GM19035 (cell line): ENCODE data around the gene KCNK17.
"Not testable (repeated sequence)": the region's sequence is repeated elsewhere in the genome, so short reads cannot be mapped to it uniquely, and the experiment has no call there.

Source experiments
- ATAC-seq: cut with Tn5 transposase; IDR thresholded peaks from one replicate; pipeline ENCODE4 v1.9.1; 2021; ENCODE audit not compliant: unreplicated experiment

KCNK17 gene

GRCh38 chr6:39302669-39303424, 11.4 kb downstream of the KCNK17 start:
- peak; percentile 78 for ATAC-seq

GRCh38 chr6:39302011-39302410, 12.2 kb downstream of the KCNK17 start:
- no peak for ATAC-seq

- ATAC-seq, result no peak
These were observed 12.6 kb downstream of the KCNK17 start for GRCh38 chr6:39301606-39302005.

- ATAC-seq, result no peak
These were observed 13.5 kb downstream of the KCNK17 start for GRCh38 chr6:39300739-39301138.

- no peak for ATAC-seq
These were observed 16.2 kb downstream of the KCNK17 start for GRCh38 chr6:39298061-39298460.

GRCh38 chr6:39296745-39297640, 17.2 kb downstream of the KCNK17 start:
- ATAC-seq, result no peak

GRCh38 chr6:39295611-39296011, 18.6 kb downstream of the KCNK17 start:
- no peak for ATAC-seq

- no peak for ATAC-seq
These were observed 19.3 kb downstream of the KCNK17 start for GRCh38 chr6:39294899-39295298.

GRCh38 chr6:39294133-39294532, 20.1 kb downstream of the KCNK17 start:
- no peak for ATAC-seq

- ATAC-seq, result no peak
These were observed 21.6 kb downstream of the KCNK17 start for GRCh38 chr6:39292637-39293036.

GRCh38 chr6:39289490-39289889, 24.7 kb downstream of the KCNK17 start:
- no peak for ATAC-seq

- no peak for ATAC-seq
These were observed 26.6 kb downstream of the KCNK17 start for GRCh38 chr6:39287601-39288000.

GRCh38 chr6:39286596-39286995, 27.6 kb downstream of the KCNK17 start:
- not testable (repeated sequence) for ATAC-seq

GRCh38 chr6:39282774-39283173, 31.4 kb downstream of the KCNK17 start:
- no peak for ATAC-seq

- no peak for ATAC-seq
These were observed 32.8 kb downstream of the KCNK17 start for GRCh38 chr6:39281312-39281980.

GRCh38 chr6:39280247-39280731, 33.9 kb downstream of the KCNK17 start:
- ATAC-seq, result no peak

GRCh38 chr6:39279539-39279938, 34.7 kb downstream of the KCNK17 start:
- ATAC-seq, result no peak

GRCh38 chr6:39276379-39276995, 37.7 kb downstream of the KCNK17 start:
- no peak for ATAC-seq

GRCh38 chr6:39274903-39275302, 39.3 kb downstream of the KCNK17 start:
- no peak for ATAC-seq

GRCh38 chr6:39274471-39274870, 39.7 kb downstream of the KCNK17 start:
- no peak for ATAC-seq

GRCh38 chr6:39273406-39273821, 40.8 kb downstream of the KCNK17 start:
- no peak for ATAC-seq
